Gastroesophageal sphincter (tissue), 3 donors: ENCODE data around the gene HOXB2.

Experiments
- EP300 ChIP-seq: sonication (generic); formaldehyde crosslinking; IDR thresholded peaks from one replicate; pipeline ENCODE4 v1.6.1; 2017; ENCODE audit warnings: antibody characterized with exemption, mild to moderate bottlenecking
- POLR2A ChIP-seq, 2 donors: fragments of 450-650 bp; IDR thresholded peaks; one replicate each; pipeline ENCODE4 v1.6.1; 2017; ENCODE audit warnings: antibody characterized with exemption in 2 of 2, mild to moderate bottlenecking in 2 of 2, moderate library complexity in 1 of 2
- TF ChIP-seq, protein P1 (sequence below), 4 experiments: fragments of 200-600 bp in 2 of 4; fragments of 450-650 bp in 2 of 4; sonication (generic) in 1 of 4; IDR thresholded peaks; one replicate each; pipeline ENCODE4 v1.5.1; 2017 to 2019; ENCODE audit warnings: antibody characterized with exemption in 4 of 4, mild to moderate bottlenecking in 2 of 4, moderate library complexity in 2 of 4

GRCh38 chr17:48526608-48527546, 18.0 kb downstream of the HOXB2 start:
- TF ChIP-seq, protein P1, sequence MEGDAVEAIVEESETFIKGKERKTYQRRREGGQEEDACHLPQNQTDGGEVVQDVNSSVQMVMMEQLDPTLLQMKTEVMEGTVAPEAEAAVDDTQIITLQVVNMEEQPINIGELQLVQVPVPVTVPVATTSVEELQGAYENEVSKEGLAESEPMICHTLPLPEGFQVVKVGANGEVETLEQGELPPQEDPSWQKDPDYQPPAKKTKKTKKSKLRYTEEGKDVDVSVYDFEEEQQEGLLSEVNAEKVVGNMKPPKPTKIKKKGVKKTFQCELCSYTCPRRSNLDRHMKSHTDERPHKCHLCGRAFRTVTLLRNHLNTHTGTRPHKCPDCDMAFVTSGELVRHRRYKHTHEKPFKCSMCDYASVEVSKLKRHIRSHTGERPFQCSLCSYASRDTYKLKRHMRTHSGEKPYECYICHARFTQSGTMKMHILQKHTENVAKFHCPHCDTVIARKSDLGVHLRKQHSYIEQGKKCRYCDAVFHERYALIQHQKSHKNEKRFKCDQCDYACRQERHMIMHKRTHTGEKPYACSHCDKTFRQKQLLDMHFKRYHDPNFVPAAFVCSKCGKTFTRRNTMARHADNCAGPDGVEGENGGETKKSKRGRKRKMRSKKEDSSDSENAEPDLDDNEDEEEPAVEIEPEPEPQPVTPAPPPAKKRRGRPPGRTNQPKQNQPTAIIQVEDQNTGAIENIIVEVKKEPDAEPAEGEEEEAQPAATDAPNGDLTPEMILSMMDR (IDR thresholded peaks at IDR 0.05) = no peak
- TF ChIP-seq POLR2A (IDR thresholded peaks at IDR 0.05) (no peak), EP300 (no peak)
